Neural cell (in vitro differentiated cells): ENCODE data around the gene TXLNB. TPM values are rescaled to one million over a fixed set of nuclear protein-coding genes. Genes with fewer than 3 reads are reported as not detected.

Source experiments
- polyA plus RNA-seq: library from polyadenylated mRNA; depleted of rRNA; stranded (reverse); fragments of >200 nt; gene quantifications from 2 replicates; pipeline ENCODE4 v1.2.3, GENCODE V29; 2014

TXLNB gene
- polyA plus RNA-seq, 1 donor from 2014 or later = not detected

Other genes starting within 250 kb of the TXLNB start
- gene HECA, start 156.9 kb downstream of the TXLNB start, polyA plus RNA-seq = 19.7 and 20.2 TPM in 2 replicates
- 38.1 and 41.9 TPM in 2 replicates for gene CITED2, start 82.7 kb upstream of the TXLNB start, polyA plus RNA-seq